PFSK-1 (cell line): Measurements from ENCODE around the gene PDE6A.

ENCODE experiments used
- FOXP2 ChIP-seq: optimal IDR thresholded peaks from 2 replicates; pipeline ENCODE3; 2011; ENCODE audit warnings: borderline replicate concordance, control low read depth, inconsistent platforms; ENCODE audit not compliant: insufficient read depth; ENCODE audit errors: extremely low read length, extremely low read depth
- POLR2AphosphoS5 ChIP-seq: IDR thresholded peaks from 2 replicates; pipeline ENCODE4 v1.6.1; 2012; ENCODE audit warnings: low read depth, mild to moderate bottlenecking, control low read depth, low read length, moderate library complexity
- REST ChIP-seq, 2 experiments: IDR thresholded peaks; 2 replicates each; pipeline versions ENCODE4 v1.6.1 to v1.8.0; 2011 to 2012; ENCODE audit warnings: low read depth in 2 of 2, low read length in 2 of 2, control low read depth in 1 of 2, inconsistent platforms in 1 of 2, mild to moderate bottlenecking in 1 of 2, moderate library complexity in 1 of 2; ENCODE audit not compliant: insufficient read depth in 1 of 2
- SIN3A ChIP-seq: IDR thresholded peaks from 2 replicates; pipeline ENCODE4 v1.6.1; 2012; ENCODE audit warnings: mild to moderate bottlenecking, low read length, moderate library complexity, borderline replicate concordance; ENCODE audit not compliant: insufficient read depth
- TAF1 ChIP-seq: IDR thresholded peaks from 2 replicates; pipeline ENCODE4 v1.6.1; 2012; ENCODE audit warnings: low read length, control low read depth, borderline replicate concordance; ENCODE audit not compliant: insufficient read depth

DNA sequence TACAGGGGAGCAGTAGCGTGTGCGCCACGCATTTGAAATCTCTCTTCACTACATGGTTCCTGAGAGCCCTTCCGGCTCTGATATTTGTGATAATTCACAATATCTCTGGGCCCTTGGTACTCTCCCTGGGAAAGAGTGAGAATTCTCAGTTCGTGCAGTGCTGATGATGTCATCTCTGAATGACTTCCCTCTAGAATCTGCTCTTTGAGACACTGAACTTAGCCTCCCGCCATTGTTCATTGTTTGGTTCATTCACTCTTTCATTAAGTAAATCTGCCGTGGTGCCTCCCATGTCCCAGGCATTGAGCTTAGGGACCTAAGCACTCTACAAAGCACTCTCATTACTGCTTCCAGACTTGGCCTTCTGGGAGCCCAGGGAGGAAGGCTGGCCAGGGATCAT is 120.5 kb downstream of the PDE6A start:
- no peak for TF ChIP-seq REST (IDR thresholded peaks at IDR 0.05; ENCODE audit: insufficient read depth in 1 of 2, low read depth in 2 of 2, low read length in 2 of 2)
- TF ChIP-seq POLR2AphosphoS5, result no peak
- no peak for TF ChIP-seq TAF1
- no peak for TF ChIP-seq SIN3A
- TF ChIP-seq FOXP2, result no peak
